ENCODE results near the gene LRRK2. TPM values are rescaled to one million over a fixed set of nuclear protein-coding genes. Genes with fewer than 3 reads are reported as not detected.

LRRK2 gene
- total RNA-seq, 6 experiments from 2014 or later = 0.28 to 1.6 (median 1.2) TPM

DNA sequence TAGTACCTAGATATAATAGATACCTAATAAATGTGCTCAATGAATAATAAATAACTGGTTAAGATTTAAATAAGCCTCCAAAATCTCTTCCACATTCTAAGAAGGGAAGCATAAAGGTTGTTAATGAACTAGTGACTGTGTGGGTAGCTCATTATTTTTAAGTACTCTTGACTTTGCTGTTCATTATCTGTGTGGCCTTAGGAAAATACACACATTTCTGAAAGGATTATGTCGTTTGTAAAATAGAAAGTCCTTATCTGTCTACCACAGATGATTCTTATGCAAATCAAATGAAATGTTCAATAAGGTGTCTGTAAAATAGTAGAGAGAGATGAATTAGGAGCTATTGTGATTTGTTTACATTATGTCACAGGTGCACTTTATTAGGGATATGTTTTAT lies 119.5 kb downstream of the LRRK2 start:
- TF ChIP-seq, protein P1, sequence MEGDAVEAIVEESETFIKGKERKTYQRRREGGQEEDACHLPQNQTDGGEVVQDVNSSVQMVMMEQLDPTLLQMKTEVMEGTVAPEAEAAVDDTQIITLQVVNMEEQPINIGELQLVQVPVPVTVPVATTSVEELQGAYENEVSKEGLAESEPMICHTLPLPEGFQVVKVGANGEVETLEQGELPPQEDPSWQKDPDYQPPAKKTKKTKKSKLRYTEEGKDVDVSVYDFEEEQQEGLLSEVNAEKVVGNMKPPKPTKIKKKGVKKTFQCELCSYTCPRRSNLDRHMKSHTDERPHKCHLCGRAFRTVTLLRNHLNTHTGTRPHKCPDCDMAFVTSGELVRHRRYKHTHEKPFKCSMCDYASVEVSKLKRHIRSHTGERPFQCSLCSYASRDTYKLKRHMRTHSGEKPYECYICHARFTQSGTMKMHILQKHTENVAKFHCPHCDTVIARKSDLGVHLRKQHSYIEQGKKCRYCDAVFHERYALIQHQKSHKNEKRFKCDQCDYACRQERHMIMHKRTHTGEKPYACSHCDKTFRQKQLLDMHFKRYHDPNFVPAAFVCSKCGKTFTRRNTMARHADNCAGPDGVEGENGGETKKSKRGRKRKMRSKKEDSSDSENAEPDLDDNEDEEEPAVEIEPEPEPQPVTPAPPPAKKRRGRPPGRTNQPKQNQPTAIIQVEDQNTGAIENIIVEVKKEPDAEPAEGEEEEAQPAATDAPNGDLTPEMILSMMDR (IDR thresholded peaks at IDR 0.05) = no peak
- Mint-ChIP-seq H3K4me3 (no peak overlapping the region), H3K27me3 (ENCODE audit: insufficient read depth) (no peaks in the 10 kb centered on the region), H3K9me3 (peaks cover 16% of the 10 kb centered on the region), H3K27ac (no peak overlapping the region), H3K4me1 (ENCODE audit: low read depth) (no peaks in the 10 kb centered on the region), H3K36me3 (ENCODE audit: low read depth) (no peaks in the 10 kb centered on the region)
- DNase-seq = no peak

- DNase-seq = no peak
- H3K27me3 Mint-ChIP-seq (ENCODE audit: insufficient read depth) = no peaks in the 10 kb centered on the region
- no peak overlapping the region for H3K4me3 Mint-ChIP-seq
- H3K4me1 Mint-ChIP-seq (ENCODE audit: low read depth) = no peaks in the 10 kb centered on the region
- TF ChIP-seq, protein P1 (IDR thresholded peaks at IDR 0.05) = no peak
- no peak overlapping the region for H3K27ac Mint-ChIP-seq
- H3K9me3 Mint-ChIP-seq = peaks cover 18% of the 10 kb centered on the region
- H3K36me3 Mint-ChIP-seq (ENCODE audit: low read depth) = no peaks in the 10 kb centered on the region
Measured at GRCh38 chr12:40351976-40352375, 127.2 kb downstream of the LRRK2 start.

GRCh38 chr12:40375076-40375475 lies 150.3 kb downstream of the LRRK2 start:
- Mint-ChIP-seq H3K4me1 (ENCODE audit: low read depth) (no peaks in the 10 kb centered on the region), H3K27me3 (ENCODE audit: insufficient read depth) (no peaks in the 10 kb centered on the region), H3K36me3 (ENCODE audit: low read depth) (no peaks in the 10 kb centered on the region), H3K27ac (no peak overlapping the region), H3K9me3 (peaks cover 12% of the 10 kb centered on the region), H3K4me3 (no peak overlapping the region)
- TF ChIP-seq, protein P1 (IDR thresholded peaks at IDR 0.05) = peak; percentile 42
- DNase-seq = no peak

- Mint-ChIP-seq H3K36me3 (ENCODE audit: low read depth) (no peaks in the 10 kb centered on the region), H3K4me3 (no peak overlapping the region), H3K27ac (no peak overlapping the region)
Measured at GRCh38 chr12:40376533-40377267, 151.9 kb downstream of the LRRK2 start.

DNA sequence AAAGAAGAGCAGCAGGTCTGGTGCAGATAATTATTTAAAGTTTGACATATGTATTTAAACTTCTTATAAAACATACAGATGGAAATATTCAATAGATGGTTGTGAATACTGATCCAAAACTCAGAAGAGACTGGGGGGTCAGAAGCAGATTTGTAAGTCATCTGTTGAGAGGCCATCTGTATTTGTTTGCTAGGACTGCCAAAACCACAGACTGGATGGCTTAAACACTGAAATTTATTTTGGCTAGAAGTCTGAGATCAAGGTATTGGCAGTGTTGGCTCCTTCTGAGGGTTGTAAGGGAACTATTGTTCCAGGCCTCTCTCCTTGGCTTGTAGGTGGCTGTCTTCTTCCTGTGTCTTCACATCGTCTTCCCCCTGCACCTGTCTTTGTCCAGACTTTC lies 153.9 kb downstream of the LRRK2 start:
- Mint-ChIP-seq H3K9me3 (no peaks in the 10 kb centered on the region; the same call in none of the 2 replicates), H3K4me3 (no peak overlapping the region), H3K4me1 (ENCODE audit: low read depth) (no peaks in the 10 kb centered on the region), H3K27me3 (ENCODE audit: insufficient read depth) (no peaks in the 10 kb centered on the region), H3K36me3 (ENCODE audit: low read depth) (no peaks in the 10 kb centered on the region), H3K27ac (no peak overlapping the region)
- TF ChIP-seq, protein P1 (IDR thresholded peaks at IDR 0.05) = no peak
- DNase-seq = no peak

More at GRCh38 chr12:40376533-40377267, 151.9 kb downstream of the LRRK2 start:
- no peaks in the 10 kb centered on the region for H3K27me3 Mint-ChIP-seq (ENCODE audit: insufficient read depth)
- H3K9me3 Mint-ChIP-seq = peaks cover 11% of the 10 kb centered on the region
- no peaks in the 10 kb centered on the region for H3K4me1 Mint-ChIP-seq (ENCODE audit: low read depth)
- DNase-seq = no peak
- TF ChIP-seq, protein P1 (IDR thresholded peaks at IDR 0.05) = no peak
